Transverse colon (tissue), 4 donors: ENCODE data around the gene ARHGEF4.

ENCODE experiments used
- EP300 ChIP-seq: sonication (generic); formaldehyde crosslinking; IDR thresholded peaks from one replicate; pipeline ENCODE4 v1.6.1; 2017; ENCODE audit warnings: antibody characterized with exemption, low read depth
- POLR2A ChIP-seq: fragments of 450-650 bp; IDR thresholded peaks from one replicate; pipeline ENCODE4 v1.6.1; 2016; ENCODE audit warnings: antibody characterized with exemption, mild to moderate bottlenecking, moderate library complexity
- POLR2AphosphoS5 ChIP-seq, 3 donors: sonication (generic); formaldehyde crosslinking; IDR thresholded peaks; one replicate each; pipeline ENCODE4 v1.6.1; 2016; ENCODE audit warnings: antibody characterized with exemption in 3 of 3
- TF ChIP-seq, protein P1 (sequence below), 5 experiments: fragments of 200-600 bp in 3 of 5; fragments of 450-650 bp in 2 of 5; sonication (generic) in 3 of 5; IDR thresholded peaks; 1 replicate in 2 of 5; 2 replicates in 3 of 5; pipeline ENCODE4 v1.5.1; 2016 to 2017; ENCODE audit warnings: antibody characterized with exemption in 5 of 5, inconsistent platforms in 3 of 5, mild to moderate bottlenecking in 2 of 5, moderate library complexity in 1 of 5

- TF ChIP-seq, protein P1, sequence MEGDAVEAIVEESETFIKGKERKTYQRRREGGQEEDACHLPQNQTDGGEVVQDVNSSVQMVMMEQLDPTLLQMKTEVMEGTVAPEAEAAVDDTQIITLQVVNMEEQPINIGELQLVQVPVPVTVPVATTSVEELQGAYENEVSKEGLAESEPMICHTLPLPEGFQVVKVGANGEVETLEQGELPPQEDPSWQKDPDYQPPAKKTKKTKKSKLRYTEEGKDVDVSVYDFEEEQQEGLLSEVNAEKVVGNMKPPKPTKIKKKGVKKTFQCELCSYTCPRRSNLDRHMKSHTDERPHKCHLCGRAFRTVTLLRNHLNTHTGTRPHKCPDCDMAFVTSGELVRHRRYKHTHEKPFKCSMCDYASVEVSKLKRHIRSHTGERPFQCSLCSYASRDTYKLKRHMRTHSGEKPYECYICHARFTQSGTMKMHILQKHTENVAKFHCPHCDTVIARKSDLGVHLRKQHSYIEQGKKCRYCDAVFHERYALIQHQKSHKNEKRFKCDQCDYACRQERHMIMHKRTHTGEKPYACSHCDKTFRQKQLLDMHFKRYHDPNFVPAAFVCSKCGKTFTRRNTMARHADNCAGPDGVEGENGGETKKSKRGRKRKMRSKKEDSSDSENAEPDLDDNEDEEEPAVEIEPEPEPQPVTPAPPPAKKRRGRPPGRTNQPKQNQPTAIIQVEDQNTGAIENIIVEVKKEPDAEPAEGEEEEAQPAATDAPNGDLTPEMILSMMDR (IDR thresholded peaks at IDR 0.05): no peak
- TF ChIP-seq POLR2A (no peak), EP300 (no peak), POLR2AphosphoS5 (IDR thresholded peaks at IDR 0.05) (no peak)
These were observed 190.2 kb downstream of the ARHGEF4 start for GRCh38 chr2:131026919-131027318.
